Central memory CD4-positive, alpha-beta T cell (primary cell): Measurements from ENCODE around the gene HDGF.

Source experiments
- DNase-seq: peaks from one replicate; pipeline ENCODE4 v3.0.0; 2022

Gene HDGF

GRCh38 chr1:156693848-156694689 is 57.4 kb downstream of the HDGF start:
- no peak for DNase-seq

GRCh38 chr1:156692925-156693847 is 58.3 kb downstream of the HDGF start:
- DNase-seq, result no peak

- DNase-seq, result no peak
These were observed 59.0 kb downstream of the HDGF start for GRCh38 chr1:156692441-156692924.
